Adrenal gland (tissue), 5 donors: Measurements from ENCODE around the gene IL20RA.
"Not testable (repeated sequence)": the region's sequence is repeated elsewhere in the genome, so short reads cannot be mapped to it uniquely, and the experiment has no call there.

Source experiments
- POLR2A ChIP-seq, 2 donors: fragments of 450-650 bp; IDR thresholded peaks; one replicate each; pipeline ENCODE4 v1.6.1; 2017; ENCODE audit warnings: antibody characterized with exemption in 2 of 2, mild to moderate bottlenecking in 2 of 2, moderate library complexity in 1 of 2
- TF ChIP-seq, protein P1 (sequence below), 6 experiments: fragments of 450-650 bp in 4 of 6; fragments of 200-600 bp in 2 of 6; sonication (generic) in 1 of 6; IDR thresholded peaks; 1 replicate in 5 of 6; 2 replicates in 1 of 6; pipeline versions ENCODE4 v1.5.1 to v1.8.0; 2016 to 2021; ENCODE audit warnings: antibody characterized with exemption in 6 of 6, mild to moderate bottlenecking in 2 of 6, moderate library complexity in 1 of 6
- donor health status: DM: no; HTN: no; CAD: no.

DNA sequence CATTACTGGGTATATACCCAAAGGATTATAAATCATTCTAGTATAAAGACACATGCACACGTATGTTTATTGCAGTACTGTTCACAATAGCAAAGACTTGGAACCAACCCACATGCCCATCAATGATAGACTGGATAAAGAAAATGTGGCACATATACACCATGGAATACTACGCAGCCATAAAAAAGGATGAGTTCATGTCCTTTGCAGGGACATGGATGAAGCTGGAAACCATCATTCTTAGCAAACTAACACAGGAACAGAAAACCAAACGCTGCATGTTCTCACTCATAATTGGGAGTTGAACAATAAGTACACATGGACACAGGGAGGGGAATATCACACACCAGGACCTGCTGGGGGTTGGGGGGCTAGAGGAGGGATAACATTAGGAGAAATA is 31.0 kb upstream of the IL20RA start:
- TF ChIP-seq, protein P1, sequence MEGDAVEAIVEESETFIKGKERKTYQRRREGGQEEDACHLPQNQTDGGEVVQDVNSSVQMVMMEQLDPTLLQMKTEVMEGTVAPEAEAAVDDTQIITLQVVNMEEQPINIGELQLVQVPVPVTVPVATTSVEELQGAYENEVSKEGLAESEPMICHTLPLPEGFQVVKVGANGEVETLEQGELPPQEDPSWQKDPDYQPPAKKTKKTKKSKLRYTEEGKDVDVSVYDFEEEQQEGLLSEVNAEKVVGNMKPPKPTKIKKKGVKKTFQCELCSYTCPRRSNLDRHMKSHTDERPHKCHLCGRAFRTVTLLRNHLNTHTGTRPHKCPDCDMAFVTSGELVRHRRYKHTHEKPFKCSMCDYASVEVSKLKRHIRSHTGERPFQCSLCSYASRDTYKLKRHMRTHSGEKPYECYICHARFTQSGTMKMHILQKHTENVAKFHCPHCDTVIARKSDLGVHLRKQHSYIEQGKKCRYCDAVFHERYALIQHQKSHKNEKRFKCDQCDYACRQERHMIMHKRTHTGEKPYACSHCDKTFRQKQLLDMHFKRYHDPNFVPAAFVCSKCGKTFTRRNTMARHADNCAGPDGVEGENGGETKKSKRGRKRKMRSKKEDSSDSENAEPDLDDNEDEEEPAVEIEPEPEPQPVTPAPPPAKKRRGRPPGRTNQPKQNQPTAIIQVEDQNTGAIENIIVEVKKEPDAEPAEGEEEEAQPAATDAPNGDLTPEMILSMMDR (IDR thresholded peaks at IDR 0.05) = not testable (repeated sequence)
- not testable (repeated sequence) for TF ChIP-seq POLR2A (IDR thresholded peaks at IDR 0.05)
